PC-9 (cell line): ENCODE results near the gene GADD45A. TPM values are rescaled to one million over a fixed set of nuclear protein-coding genes. Genes with fewer than 3 reads are reported as not detected.

Source experiments
- BruUV-seq: library from RNA; stranded (reverse); fragments of 400-500 nt; replicated peaks from 2 replicates; lab custom pipeline; 2021; lab: Mats Ljungman, UMichigan
- CTCF ChIA-PET: fragments of 300-600 bp; sonication (Branson Sonifier 250); formaldehyde crosslinking; loops from one replicate; lab custom pipeline; 2022; ENCODE audit warnings: antibody characterized with exemption; lab: Charles Lee
- POLR2A ChIA-PET: fragments of 300-600 bp; sonication (Branson Sonifier 250); formaldehyde crosslinking; loops from one replicate; lab custom pipeline; 2022; ENCODE audit warnings: antibody characterized with exemption; ENCODE audit not compliant: unreplicated experiment; lab: Charles Lee
- DNase-seq, 2 experiments: peaks; one replicate each; pipeline versions ENCODE4 v3.0.0 to v3.0.0-alpha.2; 2015 to 2022; ENCODE audit warnings: mixed read lengths in 1 of 2
- H2AFZ ChIP-seq: fragments of 200-600 bp; sonication (generic); 2 replicates; pipeline ENCODE4 v1.8.1; 2017; ENCODE audit warnings: antibody characterized with exemption
- H3F3A ChIP-seq: fragments of 200-600 bp; sonication (generic); 2 replicates; pipeline ENCODE4 v1.8.1; 2017; ENCODE audit warnings: antibody characterized with exemption, mild to moderate bottlenecking, low read depth; ENCODE audit not compliant: insufficient read depth
- H3K27ac ChIP-seq: fragments of 200-600 bp; sonication (generic); 2 replicates; pipeline ENCODE4 v1.6.1; 2016; ENCODE audit warnings: mixed run types
- H3K27me3 ChIP-seq: fragments of 200-600 bp; sonication (generic); 2 replicates; pipeline ENCODE4 v1.6.1; 2016; ENCODE audit warnings: low read depth, mixed run types; ENCODE audit not compliant: insufficient read depth
- H3K36me3 ChIP-seq: fragments of 200-600 bp; sonication (generic); 2 replicates; pipeline ENCODE4 v1.6.1; 2016; ENCODE audit warnings: low read depth, mixed run types
- H3K4me1 ChIP-seq: fragments of 200-600 bp; sonication (generic); replicated peaks from 2 replicates; pipeline ENCODE4 v1.6.1; 2016; ENCODE audit warnings: mixed run types; ENCODE audit not compliant: insufficient read depth
- H3K4me2 ChIP-seq: fragments of 200-600 bp; sonication (generic); 2 replicates; pipeline ENCODE4 v1.6.1; 2017; ENCODE audit warnings: mixed run types
- H3K4me3 ChIP-seq: fragments of 200-600 bp; sonication (generic); 2 replicates; pipeline ENCODE4 v1.6.1; 2016; ENCODE audit warnings: mixed run types
- H3K79me2 ChIP-seq: fragments of 200-600 bp; sonication (generic); 2 replicates; pipeline ENCODE4 v1.6.1; 2017; ENCODE audit warnings: low read depth, mixed run types
- H3K9me2 ChIP-seq: fragments of 200-600 bp; sonication (generic); 2 replicates; pipeline ENCODE4 v1.8.1; 2017; ENCODE audit warnings: mild to moderate bottlenecking; ENCODE audit not compliant: insufficient read depth
- H3K9me3 ChIP-seq: fragments of 200-600 bp; sonication (generic); 2 replicates; pipeline ENCODE4 v1.8.1; 2016; ENCODE audit warnings: low read depth; ENCODE audit not compliant: insufficient read depth
- H4K20me1 ChIP-seq: fragments of 200-600 bp; sonication (generic); 2 replicates; pipeline ENCODE4 v1.8.1; 2017; ENCODE audit not compliant: insufficient read depth
- CTCF ChIP-seq: fragments of 200-600 bp; sonication (generic); conservative IDR thresholded peaks from 2 replicates; pipeline ENCODE4 v1.6.1; 2017; ENCODE audit warnings: mixed run types, antibody characterized with exemption, mild to moderate bottlenecking, moderate library complexity
- EZH2 ChIP-seq: fragments of 200-600 bp; sonication (generic); IDR thresholded peaks from 2 replicates; pipeline ENCODE4 v1.8.0; 2017; ENCODE audit warnings: antibody characterized with exemption, low read depth
- intact Hi-C: fragments of 100-400 bp; cut with micrococcal nuclease; formaldehyde crosslinking; loops from one replicate; pipeline ENCODE4 v1.10.0; 2022; ENCODE audit not compliant: unreplicated experiment
- total RNA-seq: library from RNA; stranded (reverse); gene quantifications from 2 replicates; pipeline ENCODE4 v1.2.3, GENCODE V29; 2021

Gene GADD45A
- total RNA-seq, 1 experiment from 2014 or later: 63.6 TPM

- peaks cover 10% of the 10 kb centered on the region for H3F3A ChIP-seq
- H3K4me2 ChIP-seq: no peak overlapping the region
- H3K36me3 ChIP-seq: no peaks in the 10 kb centered on the region
- ChIA-PET CTCF (no interaction called here), POLR2A (no interaction called here)
- no peaks in the 10 kb centered on the region for H3K79me2 ChIP-seq
- no TSS peak for BruUV-seq
- intact Hi-C loops: no loop called here
- no peak for TF ChIP-seq CTCF
- no peak for TF ChIP-seq EZH2
- H2AFZ ChIP-seq: no peak overlapping the region
- no peak overlapping the region for H3K4me3 ChIP-seq
- H3K27me3 ChIP-seq: no peaks in the 10 kb centered on the region
- no peaks in the 10 kb centered on the region for H4K20me1 ChIP-seq
- H3K9me2 ChIP-seq: no peaks in the 10 kb centered on the region
- no peak for DNase-seq
- H3K27ac ChIP-seq: no peak overlapping the region
- H3K4me1 ChIP-seq: peaks cover 18% of the 10 kb centered on the region
- H3K9me3 ChIP-seq: no peaks in the 10 kb centered on the region
Measured at GRCh38 chr1:67642629-67643028, 42.4 kb upstream of the GADD45A start.

GRCh38 chr1:67644566-67644965 is 40.4 kb upstream of the GADD45A start:
- intact Hi-C loops: no loop called here
- Histone ChIP-seq H3K4me3 (no peak overlapping the region), H3F3A (peaks cover 10% of the 10 kb centered on the region), H3K36me3 (no peaks in the 10 kb centered on the region), H2AFZ (no peak overlapping the region), H3K79me2 (no peaks in the 10 kb centered on the region), H3K27me3 (no peaks in the 10 kb centered on the region), H3K4me2 (no peak overlapping the region), H3K27ac (no peak overlapping the region), H3K9me3 (no peaks in the 10 kb centered on the region), H3K9me2 (no peaks in the 10 kb centered on the region), H3K4me1 (peaks cover 19% of the 10 kb centered on the region), H4K20me1 (no peaks in the 10 kb centered on the region)
- POLR2A ChIA-PET: no interaction called here
- CTCF ChIA-PET: no interaction called here
- DNase-seq: no peak
- no TSS peak for BruUV-seq
- TF ChIP-seq CTCF (no peak), EZH2 (no peak)

- no TSS peak for BruUV-seq
- Histone ChIP-seq H3K36me3 (no peaks in the 10 kb centered on the region), H3K27me3 (no peaks in the 10 kb centered on the region), H3K4me3 (no peak overlapping the region), H3F3A (peaks cover 10% of the 10 kb centered on the region), H3K9me3 (no peaks in the 10 kb centered on the region), H3K4me2 (no peak overlapping the region), H4K20me1 (no peaks in the 10 kb centered on the region), H2AFZ (no peak overlapping the region), H3K79me2 (no peaks in the 10 kb centered on the region), H3K27ac (no peak overlapping the region), H3K9me2 (no peaks in the 10 kb centered on the region), H3K4me1 (peaks cover 19% of the 10 kb centered on the region)
- no peak for TF ChIP-seq EZH2
- TF ChIP-seq CTCF: no peak
- no peak for DNase-seq
- ChIA-PET CTCF (no interaction called here), POLR2A (no interaction called here)
- intact Hi-C loops: loop anchor here (2.0 kb wide), 1 partner anchor 37 kb away; no protein-coding TSS in a partner anchor
Measured at GRCh38 chr1:67645495-67646144, 39.4 kb upstream of the GADD45A start.
